Effector memory CD4-positive, alpha-beta T cell (primary cell): ENCODE data around the gene TFAP2A.

Experiments used
- DNase-seq, 3 donors: peaks; one replicate each; pipeline ENCODE4 v3.0.0-alpha.2; 2020
- H3K27ac ChIP-seq: 2 replicates; pipeline ENCODE4 v1.7.0; 2013; ENCODE audit warnings: mild to moderate bottlenecking, low read length, moderate library complexity; ENCODE audit not compliant: insufficient read depth, poor library complexity, severe bottlenecking
- H3K27me3 ChIP-seq: replicated peaks from 2 replicates; pipeline ENCODE4 v1.7.0; 2013; ENCODE audit warnings: mild to moderate bottlenecking, low read length; ENCODE audit not compliant: insufficient read depth, control insufficient read depth, poor library complexity, severe bottlenecking
- H3K36me3 ChIP-seq: 2 replicates; pipeline ENCODE4 v1.7.0; 2013; ENCODE audit warnings: mild to moderate bottlenecking, low read length, moderate library complexity; ENCODE audit not compliant: control insufficient read depth, insufficient read depth
- H3K4me1 ChIP-seq: 2 replicates; pipeline ENCODE4 v1.7.0; 2013; ENCODE audit warnings: low read length, mild to moderate bottlenecking; ENCODE audit not compliant: control insufficient read depth, insufficient read depth, poor library complexity, severe bottlenecking
- H3K4me3 ChIP-seq: 2 replicates; pipeline ENCODE4 v1.7.0; 2013; ENCODE audit warnings: low read length, low read depth, mild to moderate bottlenecking; ENCODE audit not compliant: insufficient read depth, poor library complexity, severe bottlenecking
- H3K9me3 ChIP-seq: 2 replicates; pipeline ENCODE4 v1.7.0; 2013; ENCODE audit warnings: mild to moderate bottlenecking, low read length, moderate library complexity; ENCODE audit not compliant: control insufficient read depth

TFAP2A gene

DNA sequence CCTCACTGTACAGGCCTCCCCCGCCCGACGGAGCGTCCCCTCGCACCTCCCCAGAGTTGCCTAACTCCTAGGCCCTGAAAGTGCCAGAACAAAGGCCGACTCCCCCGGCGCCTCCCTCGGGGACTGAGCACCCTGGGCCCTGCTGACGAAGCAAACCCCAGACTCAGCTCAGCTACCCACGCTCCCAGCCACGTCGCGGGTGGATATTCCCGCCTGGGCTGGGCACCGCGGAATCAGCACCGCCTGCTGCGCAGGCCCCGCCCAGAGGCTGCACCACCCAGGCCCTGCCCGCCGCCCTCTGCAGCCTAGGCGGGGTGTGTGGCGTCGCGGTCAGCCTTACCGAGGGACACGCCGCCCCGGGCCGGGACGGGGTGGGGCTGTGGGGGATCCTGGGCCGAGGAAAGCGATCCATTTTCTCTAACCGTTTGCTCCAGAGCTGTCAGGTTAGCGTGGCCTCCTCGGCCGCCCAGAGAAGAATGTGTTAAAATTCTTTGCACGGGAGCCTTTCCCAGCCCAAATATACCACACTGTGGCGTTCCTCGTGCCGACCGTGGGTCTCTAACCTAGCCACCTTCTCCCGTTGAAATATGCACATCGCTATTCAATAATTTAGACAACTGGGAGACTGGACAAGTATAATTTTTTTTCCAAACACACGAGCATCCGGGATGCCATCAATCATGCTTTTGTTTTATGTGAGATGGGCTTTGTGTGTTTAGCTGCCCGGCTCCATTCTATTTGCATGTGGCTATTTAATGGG is 31.4 kb downstream of the TFAP2A start:
- H3K9me3 ChIP-seq: no peaks in the 10 kb centered on the region
- no peak overlapping the region for H3K4me3 ChIP-seq
- H3K27ac ChIP-seq: no peak overlapping the region
- no peaks in the 10 kb centered on the region for H3K36me3 ChIP-seq
- DNase-seq: no peak
- H3K4me1 ChIP-seq: peaks cover 2% of the 10 kb centered on the region
- H3K27me3 ChIP-seq: peaks cover 64% of the 10 kb centered on the region

DNA sequence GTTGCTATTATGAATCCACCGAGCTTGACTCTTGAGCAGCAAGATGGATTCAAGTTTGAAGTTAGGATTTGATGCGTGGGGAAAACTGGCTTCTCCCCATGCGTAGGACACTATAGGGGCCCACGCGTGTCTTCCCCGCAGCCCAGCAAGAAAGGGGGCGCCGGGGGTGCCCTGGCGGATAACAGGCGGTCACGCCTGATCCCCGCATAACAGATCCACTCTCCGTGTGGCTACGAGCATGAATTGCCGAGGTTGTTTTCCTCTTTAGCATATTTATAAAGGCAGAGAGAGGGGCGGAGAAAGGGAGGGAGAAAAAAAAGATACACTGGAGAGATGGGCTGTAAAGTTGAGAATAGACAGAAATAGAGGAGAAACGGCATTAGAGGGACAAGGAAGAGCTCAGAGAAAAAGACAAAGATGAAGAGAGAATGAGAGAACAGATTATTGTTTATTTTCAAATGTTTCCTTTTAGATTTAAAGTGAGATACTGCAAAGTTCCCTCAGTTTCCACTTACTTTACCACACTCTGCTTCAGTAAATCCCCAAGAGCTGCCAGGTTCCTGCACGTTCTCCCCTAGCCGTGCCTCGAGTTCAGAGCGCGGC is 32.0 kb downstream of the TFAP2A start:
- Histone ChIP-seq H3K4me1 (peaks cover 2% of the 10 kb centered on the region), H3K36me3 (no peaks in the 10 kb centered on the region), H3K9me3 (no peaks in the 10 kb centered on the region), H3K27ac (no peak overlapping the region), H3K27me3 (peaks cover 58% of the 10 kb centered on the region), H3K4me3 (no peak overlapping the region)
- DNase-seq: no peak

DNA sequence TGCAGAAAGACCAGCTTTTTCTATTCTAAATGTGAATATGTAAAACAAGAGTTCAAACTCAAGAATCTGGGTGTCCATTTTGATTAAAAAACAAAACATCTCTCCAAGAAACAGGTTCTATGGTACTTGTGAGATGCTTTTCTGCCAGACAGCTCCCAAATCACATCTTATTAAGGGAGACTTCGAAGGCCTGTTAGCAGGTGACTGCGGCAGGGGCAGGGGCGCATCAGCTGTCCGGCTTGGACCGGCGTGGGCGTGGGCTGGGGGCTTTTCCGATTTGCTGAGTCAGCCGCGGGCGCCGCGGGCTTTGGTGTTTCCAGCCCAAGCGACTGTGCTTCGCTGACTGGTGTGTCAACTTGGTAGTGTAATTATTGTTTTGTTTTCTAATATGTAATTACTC is 32.6 kb downstream of the TFAP2A start:
- H3K36me3 ChIP-seq: no peaks in the 10 kb centered on the region
- H3K4me3 ChIP-seq: no peak overlapping the region
- H3K27ac ChIP-seq: no peak overlapping the region
- peaks cover 58% of the 10 kb centered on the region for H3K27me3 ChIP-seq
- no peak for DNase-seq
- peaks cover 2% of the 10 kb centered on the region for H3K4me1 ChIP-seq
- H3K9me3 ChIP-seq: no peaks in the 10 kb centered on the region

- Histone ChIP-seq H3K27me3 (peaks cover 56% of the 10 kb centered on the region), H3K27ac (no peak overlapping the region), H3K36me3 (no peaks in the 10 kb centered on the region), H3K4me3 (no peak overlapping the region), H3K4me1 (peaks cover 2% of the 10 kb centered on the region), H3K9me3 (no peaks in the 10 kb centered on the region)
- no peak for DNase-seq
These were observed 33.1 kb downstream of the TFAP2A start for GRCh38 chr6:10381830-10382208.

GRCh38 chr6:10381133-10381829 is 33.6 kb downstream of the TFAP2A start:
- no peak overlapping the region for H3K4me3 ChIP-seq
- no peak for DNase-seq
- no peaks in the 10 kb centered on the region for H3K36me3 ChIP-seq
- H3K27me3 ChIP-seq: peaks cover 51% of the 10 kb centered on the region
- H3K4me1 ChIP-seq: peaks cover 2% of the 10 kb centered on the region
- H3K9me3 ChIP-seq: no peaks in the 10 kb centered on the region
- H3K27ac ChIP-seq: no peak overlapping the region

GRCh38 chr6:10375391-10375969 is 39.4 kb downstream of the TFAP2A start:
- no peak overlapping the region for H3K27ac ChIP-seq
- H3K4me3 ChIP-seq: no peak overlapping the region
- no peaks in the 10 kb centered on the region for H3K27me3 ChIP-seq
- no peaks in the 10 kb centered on the region for H3K36me3 ChIP-seq
- no peak for DNase-seq
- no peaks in the 10 kb centered on the region for H3K9me3 ChIP-seq
- H3K4me1 ChIP-seq: no peaks in the 10 kb centered on the region

DNA sequence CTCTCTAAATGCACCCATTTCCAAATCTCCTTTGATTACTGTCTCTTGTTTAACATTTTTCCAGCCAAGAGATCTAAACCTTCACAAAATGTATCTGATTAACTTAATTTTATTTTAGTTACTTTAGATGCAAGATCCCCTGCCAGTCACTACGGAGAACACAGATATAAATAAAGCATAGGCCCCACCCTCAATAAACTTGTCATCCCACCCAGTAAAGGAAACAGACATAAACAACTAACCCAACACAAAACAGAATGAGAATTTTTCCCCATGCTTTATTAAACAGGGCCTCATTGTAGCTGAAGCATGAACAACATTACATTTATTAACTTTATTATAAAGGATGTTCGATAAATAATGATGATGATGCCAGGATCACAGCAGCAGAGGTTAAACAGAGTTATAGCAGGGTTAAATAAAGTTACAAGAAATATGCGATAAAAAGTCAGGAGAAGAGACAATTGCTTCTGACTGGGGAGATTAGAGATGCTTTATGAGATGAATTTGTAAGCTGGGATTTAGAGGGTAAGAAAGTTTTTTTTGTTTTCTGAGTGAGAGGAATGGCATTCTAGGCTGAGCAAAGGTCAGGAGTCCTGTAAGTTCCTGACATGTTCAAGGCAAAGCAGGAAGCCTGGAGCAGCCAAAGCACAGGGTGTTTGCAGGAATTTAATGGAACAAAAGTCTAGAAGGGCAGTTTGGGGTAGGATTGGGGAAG is 41.1 kb downstream of the TFAP2A start:
- no peak overlapping the region for H3K27ac ChIP-seq
- H3K36me3 ChIP-seq: no peaks in the 10 kb centered on the region
- no peaks in the 10 kb centered on the region for H3K4me1 ChIP-seq
- no peaks in the 10 kb centered on the region for H3K27me3 ChIP-seq
- H3K9me3 ChIP-seq: no peaks in the 10 kb centered on the region
- H3K4me3 ChIP-seq: no peak overlapping the region
- DNase-seq: no peak

GRCh38 chr6:10369896-10370295 is 45.0 kb downstream of the TFAP2A start:
- Histone ChIP-seq H3K27ac (no peak overlapping the region), H3K9me3 (no peaks in the 10 kb centered on the region), H3K4me1 (no peaks in the 10 kb centered on the region), H3K36me3 (no peaks in the 10 kb centered on the region), H3K27me3 (no peaks in the 10 kb centered on the region), H3K4me3 (no peak overlapping the region)
- DNase-seq: no peak

DNA sequence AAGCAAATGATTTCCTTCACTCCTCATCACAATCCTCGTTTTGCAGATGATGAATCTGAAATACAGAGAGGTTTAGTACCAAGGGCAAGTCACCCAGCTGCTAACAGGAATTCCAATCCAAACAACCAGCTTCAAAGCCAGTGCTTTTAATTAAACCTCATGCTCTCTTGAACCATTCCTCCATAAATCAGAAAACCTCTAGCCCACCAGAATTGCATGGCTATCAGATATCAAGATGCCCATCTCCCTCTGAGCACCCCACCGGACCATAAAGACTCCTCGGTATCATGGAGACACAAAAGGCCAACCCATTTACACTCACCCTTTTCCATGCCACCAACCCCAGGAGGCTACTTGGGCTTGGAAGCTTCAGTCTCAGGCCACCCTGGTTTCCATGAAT is 46.0 kb downstream of the TFAP2A start:
- Histone ChIP-seq H3K36me3 (no peaks in the 10 kb centered on the region), H3K9me3 (no peaks in the 10 kb centered on the region), H3K4me3 (no peak overlapping the region), H3K27ac (no peak overlapping the region), H3K4me1 (no peaks in the 10 kb centered on the region), H3K27me3 (no peaks in the 10 kb centered on the region)
- DNase-seq: no peak
